Subcutaneous abdominal adipose tissue (tissue), 5 donors: ENCODE results near the gene MTMR11.
"Not testable (repeated sequence)": the region's sequence is repeated elsewhere in the genome, so short reads cannot be mapped to it uniquely, and the experiment has no call there.

Experiments
- H3K27ac ChIP-seq: one replicate; pipeline ENCODE4 v1.7.0; 2013; ENCODE audit warnings: low read depth, mild to moderate bottlenecking, inconsistent platforms, low read length, moderate library complexity
- H3K27me3 ChIP-seq, 5 donors: one replicate each; pipeline ENCODE4 v1.7.0; 2013; ENCODE audit warnings: low read length in 5 of 5, inconsistent platforms in 1 of 5; ENCODE audit not compliant: control insufficient read depth in 5 of 5, insufficient read depth in 4 of 5
- H3K36me3 ChIP-seq, 5 donors: one replicate each; pipeline ENCODE4 v1.7.0; 2013; ENCODE audit warnings: low read length in 5 of 5; ENCODE audit not compliant: control insufficient read depth in 5 of 5, insufficient read depth in 5 of 5
- H3K4me1 ChIP-seq, 5 donors: one replicate each; pipeline ENCODE4 v1.7.0; 2013; ENCODE audit warnings: low read length in 5 of 5, mild to moderate bottlenecking in 3 of 5, moderate library complexity in 1 of 5; ENCODE audit not compliant: control insufficient read depth in 5 of 5, insufficient read depth in 5 of 5
- H3K4me3 ChIP-seq, 5 donors: one replicate each; pipeline ENCODE4 v1.7.0; 2013; ENCODE audit warnings: low read length in 5 of 5, low read depth in 1 of 5
- H3K9ac ChIP-seq, 5 donors: one replicate each; pipeline ENCODE4 v1.7.0; 2013; ENCODE audit warnings: low read length in 5 of 5, mild to moderate bottlenecking in 4 of 5, moderate library complexity in 3 of 5
- H3K9me3 ChIP-seq, 5 donors: one replicate each; pipeline ENCODE4 v1.7.0; 2013; ENCODE audit warnings: low read length in 5 of 5; ENCODE audit not compliant: control insufficient read depth in 5 of 5
- donor health status: healthy.
- donor health status: healthy.
- donor health status: healthy.
- donor health status: healthy.
- donor health status: healthy.

The MTMR11 gene

GRCh38 chr1:149938668-149939003, 2.0 kb upstream of the MTMR11 start:
- peak overlapping the region; percentile 89 for H3K27ac ChIP-seq
- H3K9me3 ChIP-seq, H3K36me3 ChIP-seq, H3K27me3 ChIP-seq: not testable (repeated sequence)
- peak overlapping the region in 4 of 5 donors; percentile 45 to 51 (median 48) for H3K4me3 ChIP-seq
- H3K4me1 ChIP-seq = peaks cover 5 to 59% (median 46%) of the 10 kb centered on the region in 5 donors
- peak overlapping the region in 2 of 5 donors; percentile 56 to 70 for H3K9ac ChIP-seq

DNA sequence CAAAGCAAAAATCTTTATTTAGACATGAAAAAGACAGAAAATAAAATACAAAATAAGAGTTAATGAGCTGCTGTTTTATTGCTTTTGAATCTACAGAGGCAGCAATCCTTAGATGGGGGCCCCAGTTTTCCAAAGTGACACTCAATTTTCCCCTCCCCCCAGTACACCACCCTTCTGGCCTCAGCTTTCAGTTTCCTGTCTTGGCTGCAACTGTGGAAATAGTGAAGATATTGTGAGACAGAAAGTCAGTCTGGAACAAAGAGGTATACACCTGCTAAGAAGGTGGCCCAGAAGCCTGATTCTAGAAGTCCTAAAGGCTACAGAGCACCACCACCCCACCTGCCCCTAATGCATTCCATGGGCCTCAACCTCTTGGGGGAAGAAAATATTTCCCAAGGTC, 1.1 kb upstream of the MTMR11 start:
- peak overlapping the region in 1 of 5 donors; percentile 2 for H3K9ac ChIP-seq
- H3K36me3 ChIP-seq = peaks cover 0 to 2% (median 0%) of the 10 kb centered on the region in 5 donors
- no peaks in the 10 kb centered on the region for H3K9me3 ChIP-seq
- peaks cover 0 to 6% (median 0%) of the 10 kb centered on the region in 5 donors for H3K27me3 ChIP-seq
- H3K4me3 ChIP-seq = no peak overlapping the region
- H3K4me1 ChIP-seq = peaks cover 5 to 53% (median 46%) of the 10 kb centered on the region in 5 donors
- peak overlapping the region; percentile 38 for H3K27ac ChIP-seq

DNA sequence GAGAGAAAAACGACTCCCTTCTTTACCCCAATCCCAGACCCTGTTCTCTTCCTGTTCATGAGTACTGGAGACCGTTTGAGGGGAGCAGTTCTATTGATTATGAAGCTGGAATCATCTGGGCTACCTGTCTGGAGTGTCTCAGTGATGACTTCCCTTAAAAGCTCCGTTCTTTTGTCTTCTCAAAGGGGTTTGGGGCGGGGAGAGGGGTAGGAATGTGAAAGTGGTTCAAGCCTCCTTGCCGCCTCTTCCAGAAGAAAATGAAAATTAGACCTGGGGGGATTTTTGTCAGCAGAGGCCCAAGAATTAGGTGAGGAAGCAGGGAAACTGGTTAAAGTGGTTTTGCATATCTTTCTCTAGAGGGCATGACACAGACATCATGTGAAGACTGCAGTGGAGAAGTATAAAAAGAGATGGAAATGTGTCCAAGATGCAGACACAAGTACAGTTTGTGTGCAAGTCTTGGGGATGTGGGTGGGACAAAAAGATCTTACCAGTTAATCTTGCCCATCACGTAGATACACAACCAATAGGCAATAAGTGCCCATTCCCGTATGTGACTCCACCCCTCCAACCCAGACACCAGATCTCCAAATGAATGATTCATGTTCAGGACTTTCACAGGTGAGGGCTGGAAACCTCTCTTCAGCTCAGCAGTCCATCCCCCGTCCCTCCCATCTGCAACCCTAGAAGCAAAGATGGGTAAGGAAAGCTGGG, 470 bp upstream of the MTMR11 start:
- H3K27ac ChIP-seq = peak overlapping the region; percentile 38
- peaks cover 0 to 6% (median 0%) of the 10 kb centered on the region in 5 donors for H3K27me3 ChIP-seq
- H3K36me3 ChIP-seq = peaks cover 0 to 3% (median 0%) of the 10 kb centered on the region in 5 donors
- H3K4me3 ChIP-seq = peak overlapping the region in 4 of 5 donors; percentile 63 to 84 (median 69)
- H3K4me1 ChIP-seq = peaks cover 5 to 51% (median 45%) of the 10 kb centered on the region in 5 donors
- H3K9ac ChIP-seq = peak overlapping the region in 3 of 5 donors; percentile 2 to 33 (median 2)
- no peaks in the 10 kb centered on the region for H3K9me3 ChIP-seq

GRCh38 chr1:149934356-149934755, 2.3 kb downstream of the MTMR11 start:
- Histone ChIP-seq H3K27me3 (peaks cover 0 to 6% (median 0%) of the 10 kb centered on the region in 5 donors), H3K9me3 (no peaks in the 10 kb centered on the region), H3K27ac (no peak overlapping the region), H3K36me3 (peaks cover 0 to 7% (median 6%) of the 10 kb centered on the region in 5 donors), H3K4me3 (no peak overlapping the region), H3K9ac (no peak overlapping the region), H3K4me1 (peaks cover 5 to 45% (median 33%) of the 10 kb centered on the region in 5 donors)

GRCh38 chr1:149933208-149933607, 3.5 kb downstream of the MTMR11 start:
- Histone ChIP-seq H3K9me3 (no peaks in the 10 kb centered on the region), H3K27me3 (peaks cover 0 to 6% (median 0%) of the 10 kb centered on the region in 5 donors), H3K36me3 (peaks cover 0 to 7% (median 6%) of the 10 kb centered on the region in 5 donors), H3K4me1 (peaks cover 7 to 42% (median 29%) of the 10 kb centered on the region in 5 donors), H3K27ac (no peak overlapping the region), H3K9ac (no peak overlapping the region), H3K4me3 (no peak overlapping the region)

DNA sequence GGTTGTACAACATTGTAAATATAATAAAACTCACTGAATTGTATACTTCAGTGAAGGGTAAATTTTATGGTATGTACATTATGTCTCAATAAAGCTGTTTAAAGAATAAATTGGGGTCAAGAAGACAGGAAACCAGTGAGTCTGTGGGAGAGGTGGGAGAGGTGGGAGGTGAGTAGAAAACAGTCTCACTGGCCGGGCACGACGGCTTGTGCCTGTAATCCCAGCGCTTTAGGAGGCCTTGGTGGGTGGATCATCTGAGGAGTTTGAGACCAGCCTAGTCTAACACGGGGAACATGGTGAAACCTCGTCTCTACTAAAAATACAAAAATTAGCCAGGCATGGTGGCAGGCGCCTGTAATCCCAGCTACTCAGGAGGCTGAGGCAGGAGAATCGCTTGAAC, 4.2 kb downstream of the MTMR11 start:
- H3K27ac ChIP-seq = no peak overlapping the region
- no peak overlapping the region for H3K4me3 ChIP-seq
- H3K36me3 ChIP-seq = peaks cover 0 to 7% (median 6%) of the 10 kb centered on the region in 5 donors
- H3K9me3 ChIP-seq = no peaks in the 10 kb centered on the region
- H3K9ac ChIP-seq = no peak overlapping the region
- H3K27me3 ChIP-seq = peaks cover 0 to 6% (median 0%) of the 10 kb centered on the region in 5 donors
- peaks cover 5 to 38% (median 25%) of the 10 kb centered on the region in 5 donors for H3K4me1 ChIP-seq

DNA sequence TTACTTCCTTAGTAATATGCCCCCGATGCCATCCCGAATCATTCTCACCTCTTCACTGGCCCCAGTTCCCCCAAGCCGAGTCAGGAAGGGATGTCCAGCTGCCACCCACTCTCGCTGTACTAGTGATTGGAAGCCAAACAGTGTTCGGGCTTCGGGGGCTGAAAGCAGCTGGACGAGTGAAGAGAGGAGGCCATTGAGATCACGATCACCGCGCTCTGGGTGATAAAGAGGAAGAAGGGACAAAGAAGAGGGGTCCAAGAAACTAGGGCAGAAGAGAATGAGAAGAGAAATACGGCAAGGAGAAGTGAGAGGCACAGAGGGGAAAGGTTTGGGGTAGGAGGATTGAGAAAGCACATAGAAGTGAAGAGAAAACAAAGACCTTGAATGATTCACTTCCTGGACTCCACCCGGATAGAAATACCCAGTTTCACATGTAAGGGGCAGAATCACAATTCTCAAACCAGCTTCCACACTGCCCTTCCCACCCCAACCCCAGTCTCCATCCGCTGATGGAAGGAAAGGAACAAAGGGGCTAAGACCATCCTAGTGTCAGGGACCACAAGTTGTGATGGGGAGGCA, 5.4 kb downstream of the MTMR11 start:
- H3K9me3 ChIP-seq = no peaks in the 10 kb centered on the region
- H3K36me3 ChIP-seq = peaks cover 0 to 11% (median 8%) of the 10 kb centered on the region in 5 donors
- H3K9ac ChIP-seq = no peak overlapping the region
- H3K27me3 ChIP-seq = peaks cover 0 to 6% (median 0%) of the 10 kb centered on the region in 5 donors
- H3K27ac ChIP-seq = no peak overlapping the region
- H3K4me1 ChIP-seq = peaks cover 6 to 37% (median 24%) of the 10 kb centered on the region in 5 donors
- H3K4me3 ChIP-seq = no peak overlapping the region

- no peak overlapping the region for H3K9ac ChIP-seq
- H3K9me3 ChIP-seq = no peaks in the 10 kb centered on the region
- peaks cover 6 to 38% (median 30%) of the 10 kb centered on the region in 5 donors for H3K4me1 ChIP-seq
- H3K27me3 ChIP-seq = peaks cover 0 to 6% (median 0%) of the 10 kb centered on the region in 5 donors
- H3K4me3 ChIP-seq = no peak overlapping the region
- peaks cover 7 to 25% (median 22%) of the 10 kb centered on the region in 5 donors for H3K36me3 ChIP-seq
- H3K27ac ChIP-seq = no peak overlapping the region
Measured at GRCh38 chr1:149929856-149930255, 6.8 kb downstream of the MTMR11 start.

DNA sequence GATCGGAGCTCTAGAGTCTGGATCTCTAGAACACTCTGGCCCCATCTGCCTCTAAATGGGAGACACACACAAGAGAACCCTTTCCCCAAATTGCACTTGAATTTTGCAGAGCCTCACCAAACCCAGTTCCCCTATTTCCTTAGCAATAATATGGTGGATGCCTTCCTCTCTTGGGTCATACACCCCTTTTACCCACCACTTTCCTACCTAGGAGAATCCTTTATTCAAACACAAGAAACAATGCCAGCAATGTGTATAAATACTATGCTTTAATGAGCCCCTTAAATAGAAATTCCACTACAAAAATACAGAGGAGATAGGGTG, 8.3 kb downstream of the MTMR11 start:
- H3K9me3 ChIP-seq = no peaks in the 10 kb centered on the region
- peaks cover 14 to 39% (median 37%) of the 10 kb centered on the region in 5 donors for H3K36me3 ChIP-seq
- peak overlapping the region in 4 of 5 donors; percentile 84 to 96 (median 94) for H3K9ac ChIP-seq
- H3K4me1 ChIP-seq = peaks cover 6 to 30% (median 28%) of the 10 kb centered on the region in 5 donors
- peak overlapping the region; percentile 90 for H3K27ac ChIP-seq
- H3K27me3 ChIP-seq = no peaks in the 10 kb centered on the region
- H3K4me3 ChIP-seq = peak overlapping the region; percentile 94 to 98 (median 96)
